Posterior vena cava (tissue), 2 donors: ENCODE measurements around the gene FXYD3. TPM values are rescaled to one million over a fixed set of nuclear protein-coding genes. Genes with fewer than 3 reads are reported as not detected.

Source experiments
- DNase-seq: peaks from one replicate; pipeline ENCODE4 v3.0.0-alpha.2; 2020; ENCODE audit warnings: low spot score
- intact Hi-C, 2 donors: fragments of 100-400 bp; cut with DNase I; formaldehyde crosslinking; loops; one replicate each; pipeline versions ENCODE4 v1.14.1 to v1.14.2; 2022 to 2023
- total RNA-seq, 2 donors: library from RNA; stranded (reverse); fragmentation: NEBNext Ultra II Directional; extraction: Animal tissue kit (Norgen Biotek cat#: 25700); gene quantifications; one replicate each; pipeline ENCODE4 v1.2.1, GENCODE V29; 2021
- donor health status: DM: yes; HTN: yes; CAD: no.
- donor health status: DM: yes; HTN: yes; CAD: no.

FXYD3 gene
- total RNA-seq, 2 donors from 2014 or later, result not detected

GRCh38 chr19:35083691-35084508, 31.7 kb upstream of the FXYD3 start:
- intact Hi-C loops, result no loop called here
- DNase-seq, result no peak

GRCh38 chr19:35084509-35084762, 31.2 kb upstream of the FXYD3 start:
- intact Hi-C loops, result no loop called here

GRCh38 chr19:35085947-35086346, 29.7 kb upstream of the FXYD3 start:
- intact Hi-C loops, result no loop called here
- DNase-seq, result no peak

More at GRCh38 chr19:35084509-35084762, 31.2 kb upstream of the FXYD3 start:
- DNase-seq, result no peak

GRCh38 chr19:35086455-35086854, 29.2 kb upstream of the FXYD3 start:
- intact Hi-C loops, result no loop called here
- no peak for DNase-seq

- intact Hi-C loops, result no loop called here
- DNase-seq, result no peak
Measured at GRCh38 chr19:35087393-35087792, 28.2 kb upstream of the FXYD3 start.

- intact Hi-C loops, result no loop called here
Measured at GRCh38 chr19:35088131-35088913, 27.3 kb upstream of the FXYD3 start.

GRCh38 chr19:35089554-35089953, 26.1 kb upstream of the FXYD3 start:
- DNase-seq, result no peak
- intact Hi-C loops, result no loop called here

More at GRCh38 chr19:35088131-35088913, 27.3 kb upstream of the FXYD3 start:
- no peak for DNase-seq

- intact Hi-C loops, result no loop called here
- DNase-seq, result no peak
Measured at GRCh38 chr19:35090160-35090505, 25.5 kb upstream of the FXYD3 start.

- intact Hi-C loops, result no loop called here
Measured at GRCh38 chr19:35090506-35091214, 25.0 kb upstream of the FXYD3 start.

GRCh38 chr19:35093430-35093829, 22.2 kb upstream of the FXYD3 start:
- DNase-seq, result no peak
- intact Hi-C loops, result no loop called here

More at GRCh38 chr19:35090506-35091214, 25.0 kb upstream of the FXYD3 start:
- DNase-seq, result no peak

GRCh38 chr19:35093941-35094647, 21.5 kb upstream of the FXYD3 start:
- intact Hi-C loops, result no loop called here
- DNase-seq, result no peak

- no peak for DNase-seq
- intact Hi-C loops, result no loop called here
Measured at GRCh38 chr19:35094656-35095055, 21.0 kb upstream of the FXYD3 start.

- intact Hi-C loops, result no loop called here
- no peak for DNase-seq
Measured at GRCh38 chr19:35095667-35096368, 19.8 kb upstream of the FXYD3 start.

- no peak for DNase-seq
- intact Hi-C loops, result no loop called here
Measured at GRCh38 chr19:35098413-35099049, 17.1 kb upstream of the FXYD3 start.

- intact Hi-C loops, result no loop called here
Measured at GRCh38 chr19:35099155-35099896, 16.3 kb upstream of the FXYD3 start.

GRCh38 chr19:35099897-35100275, 15.7 kb upstream of the FXYD3 start:
- no peak for DNase-seq
- intact Hi-C loops, result no loop called here

More at GRCh38 chr19:35099155-35099896, 16.3 kb upstream of the FXYD3 start:
- no peak for DNase-seq

GRCh38 chr19:35100588-35101533, 14.8 kb upstream of the FXYD3 start:
- no peak for DNase-seq
- intact Hi-C loops, result no loop called here
